ENCODE data around the gene ABCE1.

- no peak for TF ChIP-seq CTCF (IDR thresholded peaks at IDR 0.05; ENCODE audit: extremely low read depth in 1 of 2, insufficient read depth in 1 of 2, low read depth in 1 of 2, low read length in 2 of 2)
- no peak for TF ChIP-seq EZH2 (IDR thresholded peaks at IDR 0.05; ENCODE audit: borderline replicate concordance, low read depth, low read length, severe bottlenecking)
- no peak for TF ChIP-seq POLR2AphosphoS5 (IDR thresholded peaks at IDR 0.05; ENCODE audit: insufficient read depth, low read depth, low read length)
- no peak for TF ChIP-seq POLR2A (IDR thresholded peaks at IDR 0.05; ENCODE audit: low read depth, low read length)
- TF ChIP-seq JUN (IDR thresholded peaks at IDR 0.05; ENCODE audit: borderline replicate concordance, insufficient read depth, insufficient read length, low read depth): no peak
- TF ChIP-seq MYC (IDR thresholded peaks at IDR 0.05; ENCODE audit: low read depth, low read length): no peak
- TF ChIP-seq FOS (IDR thresholded peaks at IDR 0.05; ENCODE audit: borderline replicate concordance, insufficient read depth, low read length): no peak
These were observed 57.3 kb downstream of the ABCE1 start for GRCh38 chr4:145155268-145155870.
